DOHH2 (cell line): ENCODE results near the gene CERS2.

ENCODE experiments used
- EZH2phosphoT487 ChIP-seq: fragments of 200-600 bp; sonication (generic); IDR thresholded peaks from 2 replicates; pipeline ENCODE4 v1.6.1; 2017; ENCODE audit warnings: borderline replicate concordance, mild to moderate bottlenecking, antibody characterized with exemption, low read length, moderate library complexity, mixed read lengths
- TF ChIP-seq, protein P1 (sequence below): fragments of 200-600 bp; sonication (generic); IDR thresholded peaks from one replicate; pipeline ENCODE4 v1.5.1; 2014; ENCODE audit warnings: antibody characterized with exemption, mild to moderate bottlenecking, low read depth, low read length; ENCODE audit not compliant: poor library complexity, severe bottlenecking

DNA sequence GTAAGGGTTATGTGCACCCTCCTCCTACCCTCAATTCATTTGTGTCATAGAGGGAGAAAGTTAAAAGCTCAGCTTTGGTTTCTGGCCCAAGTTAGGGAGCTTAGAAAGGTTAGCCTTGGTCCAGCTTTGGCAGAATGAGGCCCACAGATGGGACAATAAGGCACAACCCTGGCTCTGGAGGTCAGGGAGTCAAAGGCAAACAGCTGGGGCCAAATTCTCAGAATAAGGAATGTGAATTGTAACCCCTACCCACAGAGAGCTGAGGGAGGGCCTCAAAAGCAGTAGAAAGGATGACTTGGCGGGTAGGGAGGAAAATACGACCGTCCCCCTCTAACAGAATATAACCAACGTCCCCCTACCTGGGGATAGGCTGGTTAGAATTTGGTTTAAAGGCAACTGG is 9.0 kb downstream of the CERS2 start:
- TF ChIP-seq, protein P1, sequence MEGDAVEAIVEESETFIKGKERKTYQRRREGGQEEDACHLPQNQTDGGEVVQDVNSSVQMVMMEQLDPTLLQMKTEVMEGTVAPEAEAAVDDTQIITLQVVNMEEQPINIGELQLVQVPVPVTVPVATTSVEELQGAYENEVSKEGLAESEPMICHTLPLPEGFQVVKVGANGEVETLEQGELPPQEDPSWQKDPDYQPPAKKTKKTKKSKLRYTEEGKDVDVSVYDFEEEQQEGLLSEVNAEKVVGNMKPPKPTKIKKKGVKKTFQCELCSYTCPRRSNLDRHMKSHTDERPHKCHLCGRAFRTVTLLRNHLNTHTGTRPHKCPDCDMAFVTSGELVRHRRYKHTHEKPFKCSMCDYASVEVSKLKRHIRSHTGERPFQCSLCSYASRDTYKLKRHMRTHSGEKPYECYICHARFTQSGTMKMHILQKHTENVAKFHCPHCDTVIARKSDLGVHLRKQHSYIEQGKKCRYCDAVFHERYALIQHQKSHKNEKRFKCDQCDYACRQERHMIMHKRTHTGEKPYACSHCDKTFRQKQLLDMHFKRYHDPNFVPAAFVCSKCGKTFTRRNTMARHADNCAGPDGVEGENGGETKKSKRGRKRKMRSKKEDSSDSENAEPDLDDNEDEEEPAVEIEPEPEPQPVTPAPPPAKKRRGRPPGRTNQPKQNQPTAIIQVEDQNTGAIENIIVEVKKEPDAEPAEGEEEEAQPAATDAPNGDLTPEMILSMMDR, result no peak
- TF ChIP-seq EZH2phosphoT487, result no peak
